Endometrial microvascular endothelial cells (primary cell): ENCODE measurements around the gene SPG7. TPM values are rescaled to one million over a fixed set of nuclear protein-coding genes. Genes with fewer than 3 reads are reported as not detected.

ENCODE experiments used
- in situ Hi-C: cut with HindIII; loops from 2 replicates; pipeline ENCODE4 v1.10.0; 2017; ENCODE audit warnings: low sequenced_read_pairs, low pct_unique_long_range_greater_than_20kb; ENCODE audit errors: inconsistent ontology term
- total RNA-seq: library from RNA; depleted of rRNA; stranded (reverse); fragments of >200 nt; gene quantifications from one replicate; pipeline ENCODE4 v1.2.3, GENCODE V29; 2015; ENCODE audit errors: inconsistent ontology term

The SPG7 gene
- total RNA-seq, 1 donor from 2014 or later: 67.8 TPM

GRCh38 chr16:89506791-89507191, 1.4 kb upstream of the SPG7 start:
- in situ Hi-C loops: loop anchor here (10.0 kb wide), 1 partner anchor 202 kb away; no protein-coding TSS in a partner anchor

GRCh38 chr16:89507214-89507833, 879 bp upstream of the SPG7 start:
- in situ Hi-C loops: loop anchor here (10.0 kb wide), 1 partner anchor 203 kb away; no protein-coding TSS in a partner anchor

- in situ Hi-C loops: no loop called here
These were observed 2.3 kb downstream of the SPG7 start for GRCh38 chr16:89510526-89510925.

GRCh38 chr16:89511374-89511773, 3.2 kb downstream of the SPG7 start:
- in situ Hi-C loops: no loop called here

- in situ Hi-C loops: no loop called here
These were observed 4.2 kb downstream of the SPG7 start for GRCh38 chr16:89512453-89512852.

- in situ Hi-C loops: no loop called here
These were observed 8.9 kb downstream of the SPG7 start for GRCh38 chr16:89517128-89517527.

- in situ Hi-C loops: no loop called here
These were observed 11.7 kb downstream of the SPG7 start for GRCh38 chr16:89519881-89520280.

GRCh38 chr16:89522287-89522686, 14.1 kb downstream of the SPG7 start:
- in situ Hi-C loops: no loop called here

- in situ Hi-C loops: no loop called here
These were observed 15.6 kb downstream of the SPG7 start for GRCh38 chr16:89523680-89524344.

GRCh38 chr16:89525146-89525913, 17.1 kb downstream of the SPG7 start:
- in situ Hi-C loops: no loop called here

GRCh38 chr16:89529097-89529496, 20.9 kb downstream of the SPG7 start:
- in situ Hi-C loops: no loop called here

- in situ Hi-C loops: no loop called here
These were observed 22.5 kb downstream of the SPG7 start for GRCh38 chr16:89530401-89531381.

GRCh38 chr16:89531821-89532526, 23.8 kb downstream of the SPG7 start:
- in situ Hi-C loops: no loop called here

- in situ Hi-C loops: no loop called here
These were observed 26.1 kb downstream of the SPG7 start for GRCh38 chr16:89534252-89534756.

- in situ Hi-C loops: no loop called here
These were observed 28.2 kb downstream of the SPG7 start for GRCh38 chr16:89536371-89536770.

- in situ Hi-C loops: no loop called here
These were observed 28.8 kb downstream of the SPG7 start for GRCh38 chr16:89536886-89537548.

- in situ Hi-C loops: no loop called here
These were observed 29.3 kb downstream of the SPG7 start for GRCh38 chr16:89537549-89537925.

- in situ Hi-C loops: no loop called here
These were observed 30.1 kb downstream of the SPG7 start for GRCh38 chr16:89538286-89538685.
